ENCODE results near the gene SETD1B.

- TF ChIP-seq CTCF (IDR thresholded peaks at IDR 0.05; ENCODE audit: poor library complexity, severe bottlenecking) = no peak
- TF ChIP-seq TAF1 (IDR thresholded peaks at IDR 0.05; ENCODE audit: low read depth) = no peak
Observed at GRCh38 chr12:121767525-121768016, 36.2 kb upstream of the SETD1B start.

All from neural cell (in vitro differentiated cells).